HPDE6-E6E7 (cell line): ENCODE measurements around the gene C13orf46.
"Not testable (repeated sequence)": the region's sequence is repeated elsewhere in the genome, so short reads cannot be mapped to it uniquely, and the experiment has no call there.

ENCODE experiments used
- DNase-seq: peaks from one replicate; pipeline ENCODE4 v3.0.0; 2011; ENCODE audit warnings: missing footprints; ENCODE audit errors: extremely low spot score

The C13orf46 gene

GRCh38 chr13:113992276-113993005, 18.6 kb upstream of the C13orf46 start:
- DNase-seq: no peak

- no peak for DNase-seq
Measured at GRCh38 chr13:113991676-113992179, 17.9 kb upstream of the C13orf46 start.

- DNase-seq: no peak
Measured at GRCh38 chr13:113991191-113991669, 17.4 kb upstream of the C13orf46 start.

GRCh38 chr13:113990321-113990837, 16.5 kb upstream of the C13orf46 start:
- no peak for DNase-seq

GRCh38 chr13:113989585-113990300, 15.9 kb upstream of the C13orf46 start:
- DNase-seq: no peak

- not testable (repeated sequence) for DNase-seq
Measured at GRCh38 chr13:113988859-113989258, 15.0 kb upstream of the C13orf46 start.

- DNase-seq: no peak
Measured at GRCh38 chr13:113982296-113982661, 8.4 kb upstream of the C13orf46 start.

- DNase-seq: no peak
Measured at GRCh38 chr13:113981611-113982295, 7.9 kb upstream of the C13orf46 start.

GRCh38 chr13:113981194-113981605, 7.3 kb upstream of the C13orf46 start:
- DNase-seq: peak; percentile 52

- no peak for DNase-seq
Measured at GRCh38 chr13:113980489-113981064, 6.7 kb upstream of the C13orf46 start.

- DNase-seq: no peak
Measured at GRCh38 chr13:113979791-113980471, 6.1 kb upstream of the C13orf46 start.

GRCh38 chr13:113978741-113979481, 5.0 kb upstream of the C13orf46 start:
- DNase-seq: no peak

GRCh38 chr13:113977976-113978375, 4.1 kb upstream of the C13orf46 start:
- no peak for DNase-seq

GRCh38 chr13:113976711-113977684, 3.1 kb upstream of the C13orf46 start:
- peak; percentile 28 for DNase-seq

GRCh38 chr13:113975416-113975815, 1.5 kb upstream of the C13orf46 start:
- DNase-seq: no peak

- DNase-seq: no peak
Measured at GRCh38 chr13:113974304-113975281, 717 bp upstream of the C13orf46 start.

- DNase-seq: no peak
Measured at GRCh38 chr13:113972451-113973217, 1.2 kb downstream of the C13orf46 start.
